ENCODE results near the gene TMEM183A.

DNA sequence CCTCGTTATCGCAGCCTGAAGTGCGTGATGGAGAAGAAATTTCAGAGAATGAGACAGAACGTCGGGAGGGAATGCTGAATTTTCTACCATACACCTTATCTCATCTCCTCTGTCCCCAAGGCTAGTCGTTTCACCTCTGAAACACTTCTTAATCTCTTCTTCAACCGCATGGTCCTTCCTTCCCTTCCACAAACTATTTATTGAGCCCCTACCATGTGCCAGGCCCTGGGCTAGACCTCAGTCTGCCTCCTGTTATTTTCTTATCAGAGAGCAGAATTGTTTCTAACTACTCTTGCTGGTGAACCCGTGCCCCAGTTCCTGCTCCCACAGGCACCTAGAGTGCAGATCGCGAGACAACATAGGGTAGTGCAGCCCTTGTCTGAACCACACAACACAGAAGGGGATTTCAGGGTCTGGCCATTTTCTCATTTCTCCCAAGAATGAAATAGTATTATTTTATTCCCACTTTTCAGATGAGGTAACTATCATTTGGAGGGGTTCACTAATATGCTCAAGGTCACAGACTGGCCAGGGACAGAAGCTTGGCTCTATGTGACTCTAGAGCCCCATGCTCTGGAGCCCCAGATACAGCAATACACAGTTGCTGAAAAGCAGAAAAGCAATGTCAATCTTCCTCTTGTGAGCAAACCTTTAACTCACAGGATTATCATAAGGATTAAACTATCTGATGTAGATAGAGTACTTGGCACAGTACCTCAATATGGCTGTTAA, 48.5 kb upstream of the TMEM183A start:
- TF ChIP-seq, protein P1, sequence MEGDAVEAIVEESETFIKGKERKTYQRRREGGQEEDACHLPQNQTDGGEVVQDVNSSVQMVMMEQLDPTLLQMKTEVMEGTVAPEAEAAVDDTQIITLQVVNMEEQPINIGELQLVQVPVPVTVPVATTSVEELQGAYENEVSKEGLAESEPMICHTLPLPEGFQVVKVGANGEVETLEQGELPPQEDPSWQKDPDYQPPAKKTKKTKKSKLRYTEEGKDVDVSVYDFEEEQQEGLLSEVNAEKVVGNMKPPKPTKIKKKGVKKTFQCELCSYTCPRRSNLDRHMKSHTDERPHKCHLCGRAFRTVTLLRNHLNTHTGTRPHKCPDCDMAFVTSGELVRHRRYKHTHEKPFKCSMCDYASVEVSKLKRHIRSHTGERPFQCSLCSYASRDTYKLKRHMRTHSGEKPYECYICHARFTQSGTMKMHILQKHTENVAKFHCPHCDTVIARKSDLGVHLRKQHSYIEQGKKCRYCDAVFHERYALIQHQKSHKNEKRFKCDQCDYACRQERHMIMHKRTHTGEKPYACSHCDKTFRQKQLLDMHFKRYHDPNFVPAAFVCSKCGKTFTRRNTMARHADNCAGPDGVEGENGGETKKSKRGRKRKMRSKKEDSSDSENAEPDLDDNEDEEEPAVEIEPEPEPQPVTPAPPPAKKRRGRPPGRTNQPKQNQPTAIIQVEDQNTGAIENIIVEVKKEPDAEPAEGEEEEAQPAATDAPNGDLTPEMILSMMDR (conservative IDR thresholded peaks at IDR 0.05; ENCODE audit: low read depth, low read length) = no peak
- TF ChIP-seq MAFK (IDR thresholded peaks at IDR 0.05; ENCODE audit: low read depth, low read length) (no peak), RCOR1 (IDR thresholded peaks at IDR 0.05; ENCODE audit: insufficient replicate concordance, low read length) (no peak), POLR2A (IDR thresholded peaks at IDR 0.05; ENCODE audit: low read depth, low read length) (no peak), FOS (IDR thresholded peaks at IDR 0.05; ENCODE audit: low read depth, low read length) (no peak), RAD21 (IDR thresholded peaks at IDR 0.05; ENCODE audit: low read length) (no peak)
- TF ChIP-seq, protein P2, sequence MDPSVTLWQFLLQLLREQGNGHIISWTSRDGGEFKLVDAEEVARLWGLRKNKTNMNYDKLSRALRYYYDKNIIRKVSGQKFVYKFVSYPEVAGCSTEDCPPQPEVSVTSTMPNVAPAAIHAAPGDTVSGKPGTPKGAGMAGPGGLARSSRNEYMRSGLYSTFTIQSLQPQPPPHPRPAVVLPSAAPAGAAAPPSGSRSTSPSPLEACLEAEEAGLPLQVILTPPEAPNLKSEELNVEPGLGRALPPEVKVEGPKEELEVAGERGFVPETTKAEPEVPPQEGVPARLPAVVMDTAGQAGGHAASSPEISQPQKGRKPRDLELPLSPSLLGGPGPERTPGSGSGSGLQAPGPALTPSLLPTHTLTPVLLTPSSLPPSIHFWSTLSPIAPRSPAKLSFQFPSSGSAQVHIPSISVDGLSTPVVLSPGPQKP (IDR thresholded peaks at IDR 0.05; ENCODE audit: borderline replicate concordance, low read depth, low read length) = no peak
- TF ChIP-seq, protein P3, sequence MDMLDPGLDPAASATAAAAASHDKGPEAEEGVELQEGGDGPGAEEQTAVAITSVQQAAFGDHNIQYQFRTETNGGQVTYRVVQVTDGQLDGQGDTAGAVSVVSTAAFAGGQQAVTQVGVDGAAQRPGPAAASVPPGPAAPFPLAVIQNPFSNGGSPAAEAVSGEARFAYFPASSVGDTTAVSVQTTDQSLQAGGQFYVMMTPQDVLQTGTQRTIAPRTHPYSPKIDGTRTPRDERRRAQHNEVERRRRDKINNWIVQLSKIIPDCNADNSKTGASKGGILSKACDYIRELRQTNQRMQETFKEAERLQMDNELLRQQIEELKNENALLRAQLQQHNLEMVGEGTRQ (IDR thresholded peaks at IDR 0.05; ENCODE audit: low read depth, low read length) = no peak
